Hypothalamus (tissue), 51 donors: ENCODE measurements around the gene ARHGEF28.
A peak's percentile ranks its signal among the peaks of the same experiment; 100 is the strongest.

ENCODE experiments used
- DNase-seq, 51 donors: peaks; one replicate each; lab custom pipeline; 2025; lab: John Stamatoyannopoulos, UW

The ARHGEF28 gene, protein sequence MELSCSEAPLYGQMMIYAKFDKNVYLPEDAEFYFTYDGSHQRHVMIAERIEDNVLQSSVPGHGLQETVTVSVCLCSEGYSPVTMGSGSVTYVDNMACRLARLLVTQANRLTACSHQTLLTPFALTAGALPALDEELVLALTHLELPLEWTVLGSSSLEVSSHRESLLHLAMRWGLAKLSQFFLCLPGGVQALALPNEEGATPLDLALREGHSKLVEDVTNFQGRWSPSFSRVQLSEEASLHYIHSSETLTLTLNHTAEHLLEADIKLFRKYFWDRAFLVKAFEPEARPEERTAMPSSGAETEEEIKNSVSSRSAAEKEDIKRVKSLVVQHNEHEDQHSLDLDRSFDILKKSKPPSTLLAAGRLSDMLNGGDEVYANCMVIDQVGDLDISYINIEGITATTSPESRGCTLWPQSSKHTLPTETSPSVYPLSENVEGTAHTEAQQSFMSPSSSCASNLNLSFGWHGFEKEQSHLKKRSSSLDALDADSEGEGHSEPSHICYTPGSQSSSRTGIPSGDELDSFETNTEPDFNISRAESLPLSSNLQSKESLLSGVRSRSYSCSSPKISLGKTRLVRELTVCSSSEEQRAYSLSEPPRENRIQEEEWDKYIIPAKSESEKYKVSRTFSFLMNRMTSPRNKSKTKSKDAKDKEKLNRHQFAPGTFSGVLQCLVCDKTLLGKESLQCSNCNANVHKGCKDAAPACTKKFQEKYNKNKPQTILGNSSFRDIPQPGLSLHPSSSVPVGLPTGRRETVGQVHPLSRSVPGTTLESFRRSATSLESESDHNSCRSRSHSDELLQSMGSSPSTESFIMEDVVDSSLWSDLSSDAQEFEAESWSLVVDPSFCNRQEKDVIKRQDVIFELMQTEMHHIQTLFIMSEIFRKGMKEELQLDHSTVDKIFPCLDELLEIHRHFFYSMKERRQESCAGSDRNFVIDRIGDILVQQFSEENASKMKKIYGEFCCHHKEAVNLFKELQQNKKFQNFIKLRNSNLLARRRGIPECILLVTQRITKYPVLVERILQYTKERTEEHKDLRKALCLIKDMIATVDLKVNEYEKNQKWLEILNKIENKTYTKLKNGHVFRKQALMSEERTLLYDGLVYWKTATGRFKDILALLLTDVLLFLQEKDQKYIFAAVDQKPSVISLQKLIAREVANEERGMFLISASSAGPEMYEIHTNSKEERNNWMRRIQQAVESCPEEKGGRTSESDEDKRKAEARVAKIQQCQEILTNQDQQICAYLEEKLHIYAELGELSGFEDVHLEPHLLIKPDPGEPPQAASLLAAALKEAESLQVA (N-terminal part only)

DNA sequence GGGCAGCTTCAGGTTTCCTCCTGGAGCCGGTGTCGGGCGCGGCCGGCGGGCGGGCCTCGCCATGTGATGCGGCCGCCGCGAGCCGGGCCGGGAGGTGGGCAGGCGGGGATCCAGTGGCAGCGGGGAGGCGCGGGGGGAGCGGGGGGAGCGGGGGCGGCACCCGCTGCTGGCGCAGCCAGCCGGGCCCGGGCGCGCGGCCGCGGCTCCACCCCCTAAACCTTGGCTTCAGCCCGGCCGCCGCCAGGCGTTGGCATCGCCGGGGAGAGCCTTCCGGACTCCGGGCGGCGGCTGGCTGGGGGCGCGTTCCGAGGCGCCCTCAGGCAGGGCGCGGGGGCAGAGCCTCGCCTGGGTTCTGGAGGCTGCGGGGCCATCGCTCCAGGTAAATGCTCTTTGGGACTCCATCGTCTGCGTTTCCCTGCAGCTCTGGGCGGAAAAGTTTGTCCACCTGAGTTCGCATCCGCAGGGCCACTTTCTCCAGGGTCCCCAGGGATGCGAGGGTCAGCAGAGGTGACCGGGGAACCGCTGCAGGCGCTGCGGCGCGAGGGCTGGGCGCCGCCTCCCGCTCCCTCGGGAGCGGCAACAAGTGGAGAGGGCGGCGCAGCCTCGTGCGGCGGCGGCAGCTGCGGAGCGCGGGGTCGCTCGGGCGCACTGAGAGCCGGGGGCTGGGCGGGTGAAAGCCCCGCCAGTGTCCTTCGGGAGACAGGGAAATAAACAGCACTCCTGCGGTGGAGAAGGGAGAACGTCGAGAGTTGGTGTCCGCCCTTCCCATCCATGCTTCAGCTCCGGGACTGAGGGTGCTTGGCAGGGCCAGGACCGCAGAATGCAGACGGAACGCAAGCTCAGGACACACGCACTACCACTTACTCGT, at the start of gene ARHGEF28:
Gene ARHGEF28, plus strand, starts transcription at position 253 of the 868 bp plus-strand sequence. CDS start 58,656 bp downstream, outside the sequence.
- DNase-seq: peak in 41 of 51 donors; percentile 6 to 69 (median 33)

DNA sequence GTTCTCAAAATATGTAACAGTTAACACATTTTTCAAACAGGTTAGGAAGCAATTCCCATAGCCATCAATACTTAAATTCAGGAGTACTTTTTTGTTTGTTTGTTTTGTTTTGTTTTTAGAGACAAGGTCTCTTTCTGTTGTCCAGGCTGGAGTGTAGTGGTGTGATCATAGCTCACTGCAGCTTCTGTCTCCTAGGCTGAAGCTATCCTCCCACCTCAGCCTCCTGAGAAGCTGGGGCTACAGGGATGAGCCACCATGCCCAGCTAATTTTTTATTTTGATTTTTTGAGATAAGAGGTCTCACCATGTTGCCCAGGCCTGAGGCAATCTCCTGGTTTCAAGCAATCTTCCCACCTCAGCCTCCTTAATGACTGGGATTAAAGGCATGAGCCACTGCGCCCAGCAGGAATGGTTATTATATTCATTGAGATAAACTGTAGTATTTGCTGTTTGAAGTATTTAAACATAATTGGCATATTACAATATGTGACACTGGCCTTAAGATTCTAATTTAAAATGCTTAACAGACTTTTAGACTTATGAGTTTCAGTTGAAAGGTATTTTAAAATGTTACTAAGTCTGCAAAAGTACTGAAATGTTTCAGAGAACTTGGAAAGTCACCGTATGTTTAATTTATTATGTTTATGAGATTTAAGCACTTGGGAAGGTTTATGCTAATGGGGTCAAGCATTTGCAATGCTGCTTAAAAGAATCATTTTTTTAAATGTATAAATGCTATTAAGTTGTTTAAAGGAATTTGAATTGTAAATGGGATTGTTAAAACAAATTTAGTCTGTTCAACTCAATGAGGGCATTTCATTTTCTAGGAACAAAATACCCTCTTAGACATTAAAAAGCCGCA, 43.5 kb upstream of the ARHGEF28 start:
- DNase-seq: no peak

DNA sequence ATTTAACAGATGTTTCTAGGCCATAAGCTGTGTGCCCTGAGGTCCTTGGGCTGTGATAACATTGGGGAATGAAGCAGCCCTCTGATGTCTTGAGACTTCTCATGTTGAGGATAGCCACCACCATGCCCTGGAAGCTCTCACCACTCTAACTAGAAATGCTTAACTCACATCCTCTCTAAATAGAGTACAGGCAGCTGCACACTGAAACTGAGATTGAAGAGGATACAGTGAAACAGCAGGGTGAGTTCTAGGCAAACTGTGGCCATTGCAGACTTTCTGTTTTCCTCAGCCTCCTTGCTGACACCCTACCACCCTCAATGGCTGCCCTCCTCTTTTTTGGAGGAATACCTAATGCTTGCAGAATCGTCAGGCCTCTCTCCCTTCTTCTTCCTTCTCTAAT, 38.1 kb upstream of the ARHGEF28 start:
- DNase-seq: no peak

DNA sequence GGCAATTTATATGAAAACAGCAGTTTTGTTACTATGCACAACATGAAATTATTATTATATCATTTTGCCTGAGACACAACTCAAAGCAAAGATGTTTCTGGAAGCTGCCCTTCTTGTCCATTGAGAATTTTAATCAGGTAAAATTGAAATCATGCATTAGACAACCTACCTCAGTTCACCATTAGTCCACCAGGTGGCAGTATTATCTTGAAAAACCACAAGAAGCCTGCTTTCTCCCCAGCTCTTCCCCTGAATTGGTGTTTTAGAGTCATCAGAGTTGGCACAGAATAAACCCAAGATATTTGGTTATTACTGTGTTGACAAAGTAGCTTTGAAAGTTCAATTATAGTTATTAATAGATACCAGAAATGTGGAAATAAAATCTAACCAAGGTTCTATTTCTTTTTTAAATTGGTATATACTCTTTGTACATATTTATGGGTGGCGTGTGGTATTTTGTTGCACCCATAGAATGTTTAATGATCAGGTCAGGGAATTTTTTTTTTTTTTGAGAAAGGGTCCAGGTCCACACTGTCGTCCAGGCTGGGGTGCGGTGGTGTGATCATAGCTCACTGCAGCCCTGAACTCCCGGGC, 34.8 kb upstream of the ARHGEF28 start:
- DNase-seq: peak in 17 of 51 donors; percentile 0 to 70 (median 4)

DNA sequence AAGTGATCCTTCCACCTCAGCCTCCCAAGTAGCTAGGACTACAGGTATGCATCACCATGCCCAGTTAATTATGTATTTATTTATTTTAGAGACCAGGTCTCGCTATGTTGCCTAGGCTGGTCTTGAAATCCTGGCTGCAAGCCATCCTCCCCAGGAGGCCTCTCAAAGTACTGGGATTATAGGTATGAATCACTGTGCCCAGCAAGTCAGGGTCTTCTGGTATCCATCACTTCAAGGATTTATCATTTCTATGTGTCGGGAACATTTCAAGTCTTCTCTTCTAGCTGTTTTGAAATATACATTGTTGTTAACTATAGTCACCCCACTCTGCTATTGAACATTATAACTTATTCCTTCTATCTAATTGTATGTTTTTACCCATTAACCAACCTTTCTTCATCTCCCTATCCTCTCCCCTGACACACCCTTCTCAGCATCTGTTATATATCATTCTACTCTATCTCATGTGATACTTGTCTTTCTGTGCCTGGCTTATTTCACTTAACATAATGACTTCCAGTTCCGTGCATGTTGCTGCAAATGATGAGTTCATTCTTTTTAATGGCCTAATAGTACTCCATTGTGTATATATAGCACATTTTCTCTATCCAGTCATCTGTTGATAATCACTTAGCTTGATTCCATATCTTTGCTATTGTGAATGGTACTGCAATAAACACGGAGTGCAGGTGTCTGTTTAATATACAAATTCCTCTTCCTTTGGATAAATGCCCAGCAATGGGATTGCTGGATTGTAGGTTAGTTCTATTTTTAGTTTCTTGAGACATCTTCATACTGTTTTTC, 34.1 kb upstream of the ARHGEF28 start:
- no peak for DNase-seq

DNA sequence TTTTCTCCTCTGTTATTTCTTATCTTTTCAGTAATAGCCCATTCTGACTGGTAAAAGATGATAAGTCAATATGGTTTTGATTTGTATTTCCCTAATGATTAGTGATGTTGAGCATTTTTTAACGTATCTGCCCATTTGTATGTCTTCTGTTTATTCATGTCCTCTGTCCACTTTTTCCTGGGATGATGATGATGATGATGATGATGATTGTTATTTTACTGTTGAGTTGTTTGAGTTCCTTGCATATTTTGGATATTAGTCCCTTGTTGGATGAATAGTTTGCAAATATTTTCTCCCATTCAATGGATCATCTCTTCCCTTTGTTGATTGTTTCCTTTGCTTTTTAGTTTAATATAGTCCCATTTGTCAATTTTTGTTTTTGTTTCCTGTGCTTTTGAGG, 33.4 kb upstream of the ARHGEF28 start:
- no peak for DNase-seq

DNA sequence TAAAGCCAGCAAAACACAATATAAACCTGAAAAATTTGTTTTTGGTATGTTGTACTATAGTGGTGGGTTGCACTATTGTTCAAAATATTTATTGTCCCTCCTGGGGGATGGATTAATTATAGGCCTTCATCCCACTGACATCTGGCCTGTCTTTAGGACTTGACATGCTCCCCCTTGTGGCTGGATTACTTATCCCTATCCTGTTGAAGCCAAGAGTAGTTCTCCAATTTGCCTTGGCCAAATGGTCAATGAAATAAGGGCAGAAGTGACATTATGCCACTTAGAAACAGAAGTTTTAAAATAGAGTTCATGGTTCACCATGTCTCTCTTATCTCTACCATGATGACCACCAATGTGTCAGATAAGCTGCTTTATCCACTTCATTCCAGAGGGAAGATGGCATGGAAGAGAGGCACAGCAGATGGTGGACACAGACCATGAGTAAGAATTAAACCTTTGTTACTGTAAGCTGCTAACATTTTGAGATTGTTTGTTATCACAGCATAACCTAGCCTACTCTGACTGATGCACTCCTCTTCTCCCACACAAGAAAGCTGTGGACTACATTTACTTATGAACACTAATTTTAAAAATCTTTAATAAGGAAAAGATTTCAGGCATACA, 29.2 kb upstream of the ARHGEF28 start:
- DNase-seq: no peak

DNA sequence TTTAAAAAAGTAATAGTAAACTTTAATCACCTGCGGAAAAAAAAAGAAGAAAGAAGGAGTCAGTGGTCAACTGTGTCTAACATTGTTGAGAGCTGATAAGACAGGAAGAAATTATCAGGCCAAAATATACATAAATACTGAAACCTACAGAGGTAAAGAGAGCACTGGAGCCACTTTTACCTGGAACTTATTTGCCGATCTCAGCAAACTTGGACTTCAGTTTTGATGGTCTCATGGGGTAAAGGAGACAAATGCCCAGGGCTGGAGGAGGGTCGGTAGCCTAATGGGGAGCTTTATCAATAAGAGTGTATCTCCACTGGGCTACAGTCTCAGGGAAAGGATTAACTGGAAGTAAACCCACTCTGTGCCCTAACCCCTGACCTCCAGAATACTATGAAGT, 26.6 kb upstream of the ARHGEF28 start:
- DNase-seq: no peak

DNA sequence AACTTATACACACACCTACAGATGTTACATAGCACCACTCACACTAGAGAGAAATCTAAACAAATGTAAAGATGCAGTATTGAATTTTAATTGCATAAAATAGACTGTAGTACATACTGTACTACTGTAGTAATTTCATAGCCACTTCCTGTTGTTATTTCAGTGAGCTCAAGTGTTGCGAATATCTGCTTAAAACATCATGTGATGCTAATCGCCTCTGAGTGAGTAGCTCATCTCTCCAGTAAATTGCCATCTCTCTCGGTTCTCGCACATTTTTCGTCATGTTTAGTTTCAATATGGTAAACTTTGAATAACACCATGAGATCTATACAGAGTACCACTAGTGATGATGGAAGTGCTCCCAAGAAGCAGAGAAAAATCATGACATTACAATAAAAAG, 22.0 kb upstream of the ARHGEF28 start:
- no peak for DNase-seq

DNA sequence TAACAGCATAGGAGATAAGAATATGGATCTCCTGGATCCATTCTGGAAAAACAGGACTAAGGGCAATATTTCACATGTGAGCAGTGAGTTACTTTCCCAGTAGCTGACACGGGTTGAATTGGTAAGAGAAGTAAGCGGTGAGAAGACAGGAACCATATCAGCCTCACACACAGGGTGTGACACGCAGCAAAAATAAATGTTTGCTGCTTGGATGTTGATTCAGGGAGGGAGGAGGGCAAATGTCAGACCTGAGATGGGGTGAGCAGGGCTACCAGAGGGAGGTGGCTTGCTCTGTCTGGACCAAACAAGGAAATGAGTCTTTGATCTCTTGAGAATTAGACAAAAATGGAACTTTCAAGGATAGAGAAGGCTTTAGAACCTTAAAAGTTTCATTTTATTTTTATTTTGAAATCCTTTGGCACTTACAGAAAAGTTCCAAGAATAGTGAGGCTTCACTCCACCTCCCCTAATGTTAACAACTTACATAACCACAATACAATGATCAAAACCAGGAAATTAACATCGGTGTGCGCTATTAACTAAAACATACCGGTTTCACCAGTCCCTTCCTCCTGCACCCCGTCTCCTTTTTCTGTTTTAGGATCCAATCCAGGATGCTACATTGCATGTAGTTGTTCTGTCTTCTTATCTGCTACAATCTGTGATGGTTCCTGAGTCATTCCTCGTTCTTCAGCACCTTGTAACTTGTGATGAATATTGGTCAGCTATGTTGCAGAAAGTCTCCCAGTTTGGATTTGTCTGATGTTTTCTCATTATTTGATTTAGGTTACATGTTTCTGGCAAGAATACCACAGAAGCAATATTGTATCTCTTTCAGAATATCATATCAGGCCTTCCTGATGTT, 20.5 kb upstream of the ARHGEF28 start:
- no peak for DNase-seq

DNA sequence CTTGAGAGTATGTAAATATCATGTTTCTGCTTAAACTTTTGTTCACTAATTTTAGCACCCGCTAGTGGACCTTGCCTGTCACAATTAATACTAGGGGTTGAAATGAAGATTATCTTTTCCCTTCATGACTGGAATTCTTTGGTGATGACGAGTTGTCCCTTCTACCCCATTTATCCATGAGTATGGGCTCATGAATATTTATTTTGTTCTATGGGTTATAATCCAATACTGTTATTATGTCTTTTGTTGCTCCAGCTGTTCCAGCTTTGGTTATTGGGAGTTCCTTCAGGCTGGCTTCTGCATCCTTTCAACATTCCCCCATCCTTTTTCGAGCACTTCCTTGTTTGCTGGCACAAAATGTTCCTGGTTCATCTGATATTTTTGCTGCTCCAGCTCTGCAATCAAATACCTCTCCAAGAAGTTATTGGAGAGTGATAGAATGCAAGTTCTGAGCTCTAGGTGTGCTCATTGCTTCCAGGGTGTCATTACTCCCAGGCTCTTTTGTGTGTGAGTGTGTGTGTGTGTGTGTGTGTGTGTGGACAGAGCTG, 19.7 kb upstream of the ARHGEF28 start:
- DNase-seq: no peak

DNA sequence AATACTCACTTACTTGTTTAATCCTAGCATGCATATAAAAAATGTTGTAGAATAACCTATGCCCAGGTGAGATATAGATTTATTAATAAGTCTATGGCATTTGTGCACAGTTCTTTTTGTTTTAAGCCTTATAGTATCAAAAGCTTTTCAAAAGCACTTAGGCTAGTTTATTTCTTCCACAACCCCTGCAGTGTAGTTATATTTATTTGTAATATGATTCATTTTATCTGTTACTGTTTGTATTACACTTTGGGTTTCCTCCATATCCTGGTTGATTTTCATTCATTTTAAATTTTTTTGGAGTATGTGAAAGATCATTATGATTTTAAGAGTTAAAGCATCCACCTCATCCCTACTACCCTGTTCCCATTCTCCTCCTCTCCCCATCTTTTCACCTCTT, 18.8 kb upstream of the ARHGEF28 start:
- no peak for DNase-seq

DNA sequence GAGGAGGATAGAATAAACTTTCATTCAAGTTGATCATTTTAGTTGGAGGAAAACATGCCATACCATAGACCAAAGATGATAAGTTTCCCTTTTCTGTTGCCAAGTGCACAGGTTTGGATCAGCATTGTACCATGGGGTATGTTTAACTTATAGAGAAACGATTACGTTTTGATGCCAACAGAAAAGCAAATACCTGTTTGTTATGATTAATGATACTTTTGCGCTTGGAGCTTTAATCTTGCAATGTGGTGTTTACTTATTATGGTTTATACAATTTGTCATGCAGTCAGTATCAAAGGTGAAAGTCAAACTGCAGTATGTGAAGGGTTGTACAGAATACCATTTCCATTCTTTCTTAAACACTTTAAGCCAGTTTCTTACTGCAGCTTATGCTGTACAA, 13.2 kb upstream of the ARHGEF28 start:
- DNase-seq: no peak

DNA sequence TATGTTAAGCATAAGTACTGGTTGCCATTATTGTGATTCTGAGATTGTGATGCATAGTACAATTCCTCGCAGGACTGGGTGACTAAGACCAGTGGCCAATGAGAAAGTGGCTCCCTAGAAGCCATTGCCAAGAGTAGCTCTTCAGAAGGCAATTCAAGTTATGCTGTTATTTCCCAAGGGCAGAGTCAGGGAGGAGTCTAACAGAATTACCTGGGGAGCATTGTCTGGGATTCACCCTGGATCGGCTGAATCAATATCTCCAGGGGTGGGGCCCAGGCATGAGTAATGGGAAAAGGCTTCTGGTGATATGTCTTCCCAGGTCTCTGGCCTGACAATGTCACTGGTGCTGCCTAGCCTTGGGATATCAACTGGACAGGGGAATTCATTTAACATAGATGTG, 10.9 kb upstream of the ARHGEF28 start:
- DNase-seq: no peak

DNA sequence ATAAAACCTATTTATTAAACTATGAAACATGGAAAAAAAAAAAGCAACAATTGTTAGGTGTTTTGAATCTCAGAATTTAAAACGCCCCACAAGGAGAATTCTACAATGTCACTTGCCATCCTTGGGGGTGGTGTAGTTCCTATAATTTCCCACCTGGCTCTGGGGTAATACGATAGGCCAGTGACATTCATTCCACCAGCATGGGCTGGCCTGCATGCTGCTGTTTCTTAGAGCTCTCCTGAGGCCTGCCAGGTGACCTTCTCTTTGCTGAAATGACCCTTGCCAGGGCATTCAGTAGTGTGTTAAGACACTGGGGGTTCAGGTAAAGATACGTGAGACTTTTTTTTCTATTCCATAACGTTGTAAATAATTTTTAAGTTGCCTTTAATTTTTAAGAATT, 10.0 kb upstream of the ARHGEF28 start:
- no peak for DNase-seq
